ENCODE measurements around the gene DPYD. TPM values are rescaled to one million over a fixed set of nuclear protein-coding genes. Genes with fewer than 3 reads are reported as not detected.

Gene DPYD
- total RNA-seq, 2 experiments from 2014 or later = 62.9 to 63.5 TPM

- Mint-ChIP-seq H3K27me3 (no peaks in the 10 kb centered on the region), H3K4me1 (no peaks in the 10 kb centered on the region), H3K27ac (no peak overlapping the region), H3K9me3 (no peaks in the 10 kb centered on the region), H3K36me3 (ENCODE audit: low read depth) (no peaks in the 10 kb centered on the region), H3K4me3 (no peak overlapping the region)
- DNase-seq = no peak
- POLR2A ChIA-PET = no interaction called here
- CTCF ChIA-PET = interaction anchor here (0.7 kb wide), 1 partner anchor 10 kb away, joined by 3 read pairs; no protein-coding TSS in a partner anchor
Measured at GRCh38 chr1:97128426-97128825, 792.4 kb downstream of the DPYD start.

GRCh38 chr1:97123717-97124431 is 797.0 kb downstream of the DPYD start:
- Mint-ChIP-seq H3K36me3 (ENCODE audit: low read depth) (no peaks in the 10 kb centered on the region), H3K27ac (no peak overlapping the region), H3K27me3 (no peaks in the 10 kb centered on the region), H3K9me3 (no peaks in the 10 kb centered on the region), H3K4me1 (no peaks in the 10 kb centered on the region), H3K4me3 (no peak overlapping the region)
- ChIA-PET POLR2A (no interaction called here), CTCF (no interaction called here)
- DNase-seq = no peak

GRCh38 chr1:97120806-97121205 is 800.0 kb downstream of the DPYD start:
- DNase-seq = no peak
- Mint-ChIP-seq H3K27me3 (no peaks in the 10 kb centered on the region), H3K4me3 (no peak overlapping the region), H3K27ac (no peak overlapping the region), H3K4me1 (no peaks in the 10 kb centered on the region), H3K9me3 (no peaks in the 10 kb centered on the region), H3K36me3 (ENCODE audit: low read depth) (no peaks in the 10 kb centered on the region)
- CTCF ChIA-PET = interaction anchor here (0.6 kb wide), 1 partner anchor 1137 kb away, joined by 3 read pairs; no protein-coding TSS in a partner anchor
- POLR2A ChIA-PET = no interaction called here

GRCh38 chr1:97119260-97120158 is 801.3 kb downstream of the DPYD start:
- Mint-ChIP-seq H3K36me3 (ENCODE audit: low read depth) (no peaks in the 10 kb centered on the region), H3K4me3 (no peak overlapping the region), H3K4me1 (no peaks in the 10 kb centered on the region), H3K27ac (no peak overlapping the region), H3K27me3 (no peaks in the 10 kb centered on the region), H3K9me3 (no peaks in the 10 kb centered on the region)
- DNase-seq = no peak
- ChIA-PET CTCF (no interaction called here), POLR2A (no interaction called here)

DNA sequence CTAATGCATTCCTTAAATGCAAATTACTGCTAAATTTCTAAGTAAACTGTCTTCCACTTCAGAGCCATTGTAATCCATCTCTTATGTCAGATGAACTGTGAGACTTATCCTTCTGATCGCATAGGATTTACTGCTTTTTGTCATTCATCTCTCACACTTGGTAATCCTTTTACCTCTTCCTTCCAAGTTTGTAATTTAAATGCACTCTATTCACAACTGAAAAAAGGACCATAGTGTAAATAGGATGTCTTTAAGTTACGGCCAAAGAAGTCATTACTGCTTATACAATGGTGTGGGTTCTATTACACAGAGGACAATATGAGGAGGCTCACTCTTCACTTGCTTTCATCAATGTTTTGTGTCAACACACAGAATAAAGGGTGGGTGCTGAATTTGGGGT is 806.0 kb downstream of the DPYD start:
- DNase-seq = no peak
- Mint-ChIP-seq H3K27ac (no peak overlapping the region), H3K4me3 (no peak overlapping the region), H3K36me3 (ENCODE audit: low read depth) (no peaks in the 10 kb centered on the region), H3K27me3 (no peaks in the 10 kb centered on the region), H3K9me3 (no peaks in the 10 kb centered on the region), H3K4me1 (no peaks in the 10 kb centered on the region)
- ChIA-PET CTCF (no interaction called here), POLR2A (no interaction called here)

- Mint-ChIP-seq H3K27ac (no peak overlapping the region), H3K27me3 (no peaks in the 10 kb centered on the region), H3K36me3 (ENCODE audit: low read depth) (no peaks in the 10 kb centered on the region), H3K4me1 (no peaks in the 10 kb centered on the region), H3K4me3 (no peak overlapping the region), H3K9me3 (no peaks in the 10 kb centered on the region)
- ChIA-PET POLR2A (no interaction called here), CTCF (no interaction called here)
- DNase-seq = no peak
Measured at GRCh38 chr1:97112442-97112841, 808.4 kb downstream of the DPYD start.

- CTCF ChIA-PET = no interaction called here
- Mint-ChIP-seq H3K27me3 (no peaks in the 10 kb centered on the region), H3K4me1 (no peaks in the 10 kb centered on the region), H3K36me3 (ENCODE audit: low read depth) (peaks cover 4% of the 10 kb centered on the region), H3K4me3 (no peak overlapping the region), H3K9me3 (no peaks in the 10 kb centered on the region), H3K27ac (no peak overlapping the region)
- no peak for DNase-seq
- POLR2A ChIA-PET = no interaction called here
Measured at GRCh38 chr1:97108179-97108578, 812.7 kb downstream of the DPYD start.

DNA sequence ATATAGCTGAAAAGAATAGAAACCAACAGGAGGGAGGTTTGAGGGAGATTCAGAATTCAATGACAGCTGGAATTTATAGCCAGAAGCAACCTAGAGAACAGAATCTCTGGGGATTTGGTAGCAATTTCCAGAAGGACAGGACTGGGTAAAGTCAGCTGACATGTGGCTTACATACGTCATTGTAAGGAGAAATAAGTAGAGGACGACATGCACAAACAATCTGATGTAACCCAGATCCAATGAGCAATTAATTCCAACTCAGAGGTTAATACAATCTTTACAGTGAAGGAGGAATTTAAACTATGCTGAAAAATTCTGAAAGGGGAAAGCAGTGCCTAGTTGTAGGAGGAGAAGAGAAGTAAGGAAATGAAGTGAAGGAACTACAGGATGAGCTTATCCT is 815.3 kb downstream of the DPYD start:
- DNase-seq = no peak
- no peak overlapping the region for H3K4me3 Mint-ChIP-seq
- H3K4me1 Mint-ChIP-seq = no peaks in the 10 kb centered on the region
- H3K36me3 Mint-ChIP-seq (ENCODE audit: low read depth) = peaks cover 4% of the 10 kb centered on the region
- no peaks in the 10 kb centered on the region for H3K27me3 Mint-ChIP-seq
- POLR2A ChIA-PET = no interaction called here
- CTCF ChIA-PET = no interaction called here
- H3K27ac Mint-ChIP-seq = no peak overlapping the region
- H3K9me3 Mint-ChIP-seq = no peaks in the 10 kb centered on the region

DNA sequence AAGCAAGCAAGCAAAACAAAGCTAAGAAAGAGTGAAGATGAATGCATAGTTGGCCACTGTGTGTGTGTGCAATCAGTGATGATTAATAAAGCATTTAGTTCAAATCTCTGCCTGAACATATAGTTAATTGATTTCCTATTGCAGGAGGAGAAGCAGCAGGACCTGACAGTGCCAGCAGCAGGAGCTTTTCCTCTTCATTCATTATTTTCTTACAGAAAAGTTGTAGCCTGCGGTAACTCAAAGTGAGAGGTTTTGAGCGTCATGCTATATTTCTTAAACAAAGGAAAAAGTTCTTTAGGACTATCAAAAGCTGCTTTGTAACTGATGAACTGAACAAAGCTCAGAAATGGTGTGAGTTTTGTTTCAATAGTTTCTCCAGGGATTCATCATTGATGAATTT is 819.3 kb downstream of the DPYD start:
- no peak for DNase-seq
- POLR2A ChIA-PET = no interaction called here
- no peak overlapping the region for H3K4me3 Mint-ChIP-seq
- CTCF ChIA-PET = no interaction called here
- no peaks in the 10 kb centered on the region for H3K9me3 Mint-ChIP-seq
- no peaks in the 10 kb centered on the region for H3K4me1 Mint-ChIP-seq
- no peak overlapping the region for H3K27ac Mint-ChIP-seq
- H3K36me3 Mint-ChIP-seq (ENCODE audit: low read depth) = peaks cover 14% of the 10 kb centered on the region
- H3K27me3 Mint-ChIP-seq = no peaks in the 10 kb centered on the region

- H3K36me3 Mint-ChIP-seq (ENCODE audit: low read depth) = peaks cover 12% of the 10 kb centered on the region
- no peaks in the 10 kb centered on the region for H3K4me1 Mint-ChIP-seq
- no peaks in the 10 kb centered on the region for H3K9me3 Mint-ChIP-seq
- H3K27me3 Mint-ChIP-seq = no peaks in the 10 kb centered on the region
- DNase-seq = no peak
- no peak overlapping the region for H3K4me3 Mint-ChIP-seq
- no peak overlapping the region for H3K27ac Mint-ChIP-seq
- POLR2A ChIA-PET = no interaction called here
- CTCF ChIA-PET = no interaction called here
Measured at GRCh38 chr1:97097404-97097925, 823.4 kb downstream of the DPYD start.

GRCh38 chr1:97095764-97096163 is 825.1 kb downstream of the DPYD start:
- Mint-ChIP-seq H3K9me3 (no peaks in the 10 kb centered on the region), H3K27me3 (no peaks in the 10 kb centered on the region), H3K4me1 (no peaks in the 10 kb centered on the region), H3K4me3 (no peak overlapping the region), H3K27ac (no peak overlapping the region), H3K36me3 (ENCODE audit: low read depth) (peaks cover 12% of the 10 kb centered on the region)
- no peak for DNase-seq
- ChIA-PET CTCF (no interaction called here), POLR2A (interaction anchor here (0.6 kb wide), 1 partner anchor 1085 kb away, joined by 5 read pairs; no protein-coding TSS in a partner anchor)

- no peak for DNase-seq
- Mint-ChIP-seq H3K4me3 (no peak overlapping the region), H3K36me3 (ENCODE audit: low read depth) (peaks cover 12% of the 10 kb centered on the region), H3K9me3 (no peaks in the 10 kb centered on the region), H3K27ac (no peak overlapping the region), H3K27me3 (no peaks in the 10 kb centered on the region), H3K4me1 (no peaks in the 10 kb centered on the region)
- CTCF ChIA-PET = no interaction called here
- POLR2A ChIA-PET = no interaction called here
Measured at GRCh38 chr1:97094247-97094972, 826.4 kb downstream of the DPYD start.

GRCh38 chr1:97093741-97094140 is 827.1 kb downstream of the DPYD start:
- Mint-ChIP-seq H3K9me3 (no peaks in the 10 kb centered on the region), H3K4me1 (no peaks in the 10 kb centered on the region), H3K27ac (no peak overlapping the region), H3K36me3 (ENCODE audit: low read depth) (peaks cover 12% of the 10 kb centered on the region), H3K27me3 (no peaks in the 10 kb centered on the region), H3K4me3 (no peak overlapping the region)
- ChIA-PET CTCF (interaction anchor here (0.8 kb wide), 1 partner anchor 11 kb away, joined by 3 read pairs; no protein-coding TSS in a partner anchor), POLR2A (no interaction called here)
- no peak for DNase-seq

Measured in activated CD4-positive, alpha-beta T cell treated with anti-CD3 and anti-CD28 coated beads, Interleukin-2, amount 10 ng/mL, durations not matched to agents 7 days and 5 days (primary cell).